PC-3 (cell line): ENCODE measurements around the gene TMEM117. TPM values are rescaled to one million over a fixed set of nuclear protein-coding genes. Genes with fewer than 3 reads are reported as not detected.
"Not testable (repeated sequence)": the region's sequence is repeated elsewhere in the genome, so short reads cannot be mapped to it uniquely, and the experiment has no call there.

Experiments
- ATAC-seq: fragments of 200-7000 bp; cut with Tn5 transposase; 2 replicates; pipeline ENCODE4 v1.9.1; 2020; ENCODE audit warnings: mild to moderate bottlenecking, moderate library complexity
- BruUV-seq: library from RNA; stranded (reverse); fragments of 400-500 nt; replicated peaks from 2 replicates; lab custom pipeline; 2021; lab: Mats Ljungman, UMichigan
- CTCF ChIA-PET: fragments of 300-600 bp; sonication (Branson Sonifier 250); formaldehyde crosslinking; loops from one replicate; lab custom pipeline; 2022; ENCODE audit warnings: antibody characterized with exemption; lab: Charles Lee
- POLR2A ChIA-PET: fragments of 300-600 bp; sonication (Branson Sonifier 250); formaldehyde crosslinking; loops from one replicate; lab custom pipeline; 2022; ENCODE audit warnings: antibody characterized with exemption; ENCODE audit not compliant: unreplicated experiment; lab: Charles Lee
- DNase-seq: peaks from one replicate; pipeline ENCODE4 v3.0.0-alpha.2; 2015
- H2AFZ ChIP-seq: fragments of 300-600 bp; sonication (generic); 2 replicates; pipeline ENCODE4 v1.6.0; 2016; ENCODE audit warnings: antibody characterized with exemption, low read length
- H3F3A ChIP-seq: fragments of 300-600 bp; sonication (generic); one replicate; pipeline ENCODE4 v1.6.0; 2017; ENCODE audit warnings: antibody characterized with exemption, low read length, control low read depth, mild to moderate bottlenecking; ENCODE audit not compliant: unreplicated experiment
- H3K27ac ChIP-seq: fragments of 300-600 bp; sonication (generic); 2 replicates; pipeline ENCODE4 v1.5.1; 2016; ENCODE audit warnings: mild to moderate bottlenecking, low read length
- H3K27me3 ChIP-seq: fragments of 300-600 bp; sonication (generic); 2 replicates; pipeline ENCODE4 v1.6.1; 2016; ENCODE audit warnings: low read length, mixed read lengths
- H3K36me3 ChIP-seq: fragments of 300-600 bp; sonication (generic); 2 replicates; pipeline ENCODE4 v1.6.1; 2016; ENCODE audit warnings: low read depth, mixed run types, low read length, mixed read lengths
- H3K4me1 ChIP-seq: fragments of 300-600 bp; sonication (generic); 2 replicates; pipeline ENCODE4 v1.5.1; 2016; ENCODE audit warnings: low read length; ENCODE audit not compliant: insufficient read depth
- H3K4me2 ChIP-seq: fragments of 300-600 bp; sonication (generic); 2 replicates; pipeline ENCODE4 v1.6.0; 2016; ENCODE audit warnings: low read length
- H3K4me3 ChIP-seq: fragments of 300-600 bp; sonication (generic); 2 replicates; pipeline ENCODE4 v1.5.1; 2016; ENCODE audit warnings: mild to moderate bottlenecking, low read length, mixed read lengths
- H3K79me2 ChIP-seq: fragments of 300-600 bp; sonication (generic); 2 replicates; pipeline ENCODE4 v1.6.1; 2017; ENCODE audit warnings: low read length, mixed read lengths
- H3K9ac ChIP-seq: fragments of 300-600 bp; sonication (generic); 2 replicates; pipeline ENCODE4 v1.6.0; 2016; ENCODE audit warnings: mild to moderate bottlenecking, low read length
- H3K9me2 ChIP-seq: fragments of 300-600 bp; sonication (generic); replicated peaks from 2 replicates; pipeline ENCODE4 v1.6.1; 2016; ENCODE audit warnings: mixed run types, low read length, mixed read lengths
- H3K9me3 ChIP-seq: fragments of 300-600 bp; sonication (generic); 2 replicates; pipeline ENCODE4 v1.6.1; 2016; ENCODE audit warnings: low read length, mixed read lengths
- H4K20me1 ChIP-seq: fragments of 300-600 bp; sonication (generic); 2 replicates; pipeline ENCODE4 v1.6.1; 2016; ENCODE audit warnings: low read length, mixed read lengths
- CTCF ChIP-seq: fragments of 300-600 bp; sonication (generic); conservative IDR thresholded peaks from 2 replicates; pipeline ENCODE4 v1.5.1; 2017; ENCODE audit warnings: antibody characterized with exemption, low read depth, mild to moderate bottlenecking, low read length
- EZH2 ChIP-seq: fragments of 300-600 bp; sonication (generic); IDR thresholded peaks from one replicate; pipeline ENCODE4 v1.6.1; 2017; ENCODE audit warnings: antibody characterized with exemption, mild to moderate bottlenecking, low read length; ENCODE audit not compliant: unreplicated experiment
- EZH2phosphoT487 ChIP-seq: fragments of 300-600 bp; sonication (generic); IDR thresholded peaks from 2 replicates; pipeline ENCODE4 v1.6.1; 2018; ENCODE audit warnings: mild to moderate bottlenecking, antibody characterized with exemption, low read length, borderline replicate concordance
- intact Hi-C: fragments of 100-400 bp; cut with micrococcal nuclease; formaldehyde crosslinking; loops from 2 replicates; pipeline ENCODE4 v1.9.0; 2023
- total RNA-seq: library from RNA; depleted of rRNA; stranded (reverse); fragments of >200 nt; gene quantifications from 2 replicates; pipeline ENCODE4 v1.2.3, GENCODE V29; 2014

Gene TMEM117
- total RNA-seq, 1 experiment from 2014 or later = 9.0 TPM

DNA sequence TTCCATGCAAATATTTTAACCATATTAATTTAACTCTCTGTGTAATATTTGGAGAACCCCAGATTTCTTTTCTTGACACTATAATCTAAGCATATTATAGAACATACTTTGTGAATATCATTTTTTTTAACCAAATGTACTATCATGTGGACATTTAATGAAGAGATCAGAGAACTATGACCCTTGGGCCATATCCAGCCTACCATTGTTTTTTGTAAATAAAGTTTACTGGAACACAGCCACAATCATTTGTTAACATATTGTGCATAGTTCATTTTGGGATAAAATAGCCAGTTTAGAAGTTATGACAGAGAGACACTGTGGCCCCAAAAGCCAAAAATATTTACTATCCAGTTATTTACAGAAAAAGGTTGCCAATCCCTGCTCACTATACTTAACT is 338.2 kb downstream of the TMEM117 start:
- no peaks in the 10 kb centered on the region for H4K20me1 ChIP-seq
- no peak for DNase-seq
- no peaks in the 10 kb centered on the region for H3K9me3 ChIP-seq
- POLR2A ChIA-PET = no interaction called here
- ATAC-seq = no peak
- TF ChIP-seq EZH2phosphoT487 = no peak
- TF ChIP-seq CTCF = no peak
- TF ChIP-seq EZH2 = no peak
- no peak overlapping the region for H3K27ac ChIP-seq
- no peaks in the 10 kb centered on the region for H3K36me3 ChIP-seq
- intact Hi-C loops = no loop called here
- no peak overlapping the region for H2AFZ ChIP-seq
- no peaks in the 10 kb centered on the region for H3K27me3 ChIP-seq
- CTCF ChIA-PET = no interaction called here
- no peak overlapping the region for H3K4me2 ChIP-seq
- no peak overlapping the region for H3K4me3 ChIP-seq
- H3K79me2 ChIP-seq = no peaks in the 10 kb centered on the region
- no peaks in the 10 kb centered on the region for H3K4me1 ChIP-seq
- H3K9ac ChIP-seq = no peak overlapping the region
- BruUV-seq = no TSS peak
- no peaks in the 10 kb centered on the region for H3K9me2 ChIP-seq
- H3F3A ChIP-seq = no peaks in the 10 kb centered on the region

DNA sequence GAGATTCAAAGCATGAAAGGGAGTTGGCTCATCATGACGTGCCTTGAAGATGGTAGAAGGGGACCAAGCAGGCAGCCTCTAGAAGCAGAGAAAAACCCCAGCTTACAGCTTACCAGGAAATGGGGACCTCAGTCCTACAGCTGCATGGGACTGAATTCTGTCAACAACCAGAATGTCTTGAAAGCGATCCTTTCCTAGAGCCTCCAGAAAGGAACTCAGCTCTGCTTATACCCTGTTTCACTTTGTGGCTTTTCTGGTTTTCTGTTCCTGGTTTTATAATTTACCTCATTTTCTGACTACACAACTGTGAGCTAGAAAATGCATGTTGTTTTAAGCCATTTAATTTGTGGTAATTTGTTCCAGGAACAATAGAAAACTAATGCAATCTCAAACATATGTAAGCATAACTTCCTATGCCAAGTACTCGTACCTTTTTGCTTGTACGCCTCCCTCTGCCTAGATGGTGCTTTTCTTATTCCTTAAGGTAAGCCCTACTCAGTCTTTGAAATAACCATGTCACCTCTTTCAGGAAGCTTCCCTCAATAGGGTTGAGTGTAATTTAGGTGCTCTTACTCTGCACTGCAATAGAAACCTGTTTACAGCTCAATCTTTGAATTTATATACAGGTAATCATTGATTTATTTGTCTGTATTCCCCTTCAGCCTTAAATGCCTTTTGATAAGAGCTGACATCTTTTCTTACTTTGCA is 348.8 kb downstream of the TMEM117 start:
- intact Hi-C loops = no loop called here
- Histone ChIP-seq H3K79me2 (no peaks in the 10 kb centered on the region), H3F3A (no peaks in the 10 kb centered on the region), H2AFZ (no peak overlapping the region), H3K4me3 (no peak overlapping the region), H3K27ac (no peak overlapping the region), H3K4me2 (no peak overlapping the region), H3K9ac (no peak overlapping the region), H3K4me1 (no peaks in the 10 kb centered on the region), H3K9me3 (no peaks in the 10 kb centered on the region), H3K36me3 (no peaks in the 10 kb centered on the region), H3K9me2 (no peaks in the 10 kb centered on the region), H3K27me3 (no peaks in the 10 kb centered on the region), H4K20me1 (no peaks in the 10 kb centered on the region)
- TF ChIP-seq EZH2phosphoT487 = no peak
- TF ChIP-seq CTCF = no peak
- TF ChIP-seq EZH2 = no peak
- DNase-seq (no peak), ATAC-seq (no peak)
- CTCF ChIA-PET = interaction anchor here (0.6 kb wide), 1 partner anchor 1237 kb away, joined by 3 read pairs; no protein-coding TSS in a partner anchor
- no TSS peak for BruUV-seq
- POLR2A ChIA-PET = no interaction called here

- DNase-seq (no peak), ATAC-seq (no peak)
- H3K36me3 ChIP-seq = no peaks in the 10 kb centered on the region
- BruUV-seq = no TSS peak
- H3F3A ChIP-seq = no peaks in the 10 kb centered on the region
- H3K79me2 ChIP-seq = no peaks in the 10 kb centered on the region
- H3K9ac ChIP-seq = no peak overlapping the region
- intact Hi-C loops = no loop called here
- H3K9me3 ChIP-seq = no peaks in the 10 kb centered on the region
- H2AFZ ChIP-seq = no peak overlapping the region
- TF ChIP-seq EZH2 (no peak), EZH2phosphoT487 (no peak), CTCF (no peak)
- no peaks in the 10 kb centered on the region for H3K9me2 ChIP-seq
- CTCF ChIA-PET = no interaction called here
- POLR2A ChIA-PET = no interaction called here
- H3K27ac ChIP-seq = no peak overlapping the region
- no peaks in the 10 kb centered on the region for H3K4me1 ChIP-seq
- H3K27me3 ChIP-seq = no peaks in the 10 kb centered on the region
- H3K4me3 ChIP-seq = no peak overlapping the region
- no peaks in the 10 kb centered on the region for H4K20me1 ChIP-seq
- no peak overlapping the region for H3K4me2 ChIP-seq
Measured at GRCh38 chr12:44193281-44193680, 357.4 kb downstream of the TMEM117 start.

DNA sequence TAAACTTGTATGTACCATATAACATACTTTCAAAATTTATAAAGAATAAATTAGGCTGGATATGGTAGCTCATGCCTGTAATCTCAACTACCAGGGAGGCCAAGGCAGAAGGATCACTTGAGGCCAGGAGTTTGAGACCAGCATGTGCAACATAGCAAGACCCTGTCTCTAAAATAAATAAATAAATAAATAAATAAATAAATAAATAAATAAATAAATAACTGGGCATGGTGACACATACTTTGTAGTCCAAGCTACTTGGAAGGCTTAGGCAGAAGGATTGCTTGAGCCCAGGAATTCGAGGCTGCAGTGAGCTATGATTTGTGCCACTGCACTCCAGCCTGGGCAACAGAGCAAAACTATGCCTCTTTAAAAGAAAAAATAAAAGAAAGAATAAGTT is 359.8 kb downstream of the TMEM117 start:
- H3K4me3 ChIP-seq, H3K79me2 ChIP-seq, H3K27me3 ChIP-seq, CTCF ChIA-PET, H4K20me1 ChIP-seq, intact Hi-C loops, BruUV-seq, H3K4me1 ChIP-seq, H3F3A ChIP-seq, POLR2A ChIA-PET, H3K27ac ChIP-seq, H3K36me3 ChIP-seq, H3K9ac ChIP-seq, H2AFZ ChIP-seq, DNase-seq, H3K9me3 ChIP-seq, ATAC-seq, H3K4me2 ChIP-seq, H3K9me2 ChIP-seq: not testable (repeated sequence)
